Astrocyte (in vitro differentiated cells and primary cell): ENCODE data around the gene IL1R1.

Source experiments
- EZH2 ChIP-seq: IDR thresholded peaks from 2 replicates; pipeline ENCODE4 v1.6.1; 2012; ENCODE audit warnings: mild to moderate bottlenecking, low read length, inconsistent platforms; ENCODE audit not compliant: insufficient read depth
- TF ChIP-seq, protein P1 (sequence below): IDR thresholded peaks from 2 replicates; pipeline ENCODE4 v1.5.1; 2011; ENCODE audit warnings: low read depth, mild to moderate bottlenecking, inconsistent platforms, low read length, moderate library complexity; ENCODE audit not compliant: insufficient read depth

DNA sequence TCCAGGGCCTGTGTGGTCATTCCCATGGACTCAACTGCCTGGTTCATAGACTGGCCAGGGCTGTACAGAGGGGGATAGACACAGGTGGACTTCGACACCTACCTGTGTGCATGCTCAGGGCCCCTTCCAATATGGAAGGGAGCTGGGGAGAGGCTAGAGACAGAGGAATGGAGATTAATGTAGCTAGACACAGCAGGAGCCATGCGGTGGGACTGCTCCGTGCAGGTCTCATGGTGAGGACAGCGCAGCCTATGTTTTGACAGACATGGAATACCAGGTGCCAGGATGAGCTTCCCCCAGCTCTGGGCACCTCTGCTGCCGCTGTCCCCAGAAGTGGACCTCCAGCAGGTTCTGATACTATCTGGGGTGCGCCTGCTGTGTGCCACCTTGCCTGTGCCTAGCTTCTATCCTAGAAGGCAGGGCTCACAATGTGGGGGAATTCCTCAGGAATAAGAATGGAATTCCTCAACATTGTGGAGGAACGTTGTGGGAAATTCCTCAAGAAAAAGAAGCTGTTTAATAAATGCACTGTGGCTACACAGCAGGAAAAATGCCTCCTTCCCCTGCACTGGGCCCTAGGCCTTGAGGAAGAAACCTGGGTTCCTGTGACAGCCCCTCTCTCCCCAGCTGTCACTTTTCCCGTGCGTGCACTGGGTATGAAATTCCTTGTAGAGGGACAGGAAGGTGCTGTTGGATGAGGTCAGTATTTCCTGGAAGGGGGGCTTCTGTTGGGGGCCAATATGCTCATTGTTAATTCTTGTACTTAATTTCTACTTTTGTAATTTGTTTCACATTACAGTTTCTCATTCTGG, 7.3 kb downstream of the IL1R1 start:
- TF ChIP-seq, protein P1, sequence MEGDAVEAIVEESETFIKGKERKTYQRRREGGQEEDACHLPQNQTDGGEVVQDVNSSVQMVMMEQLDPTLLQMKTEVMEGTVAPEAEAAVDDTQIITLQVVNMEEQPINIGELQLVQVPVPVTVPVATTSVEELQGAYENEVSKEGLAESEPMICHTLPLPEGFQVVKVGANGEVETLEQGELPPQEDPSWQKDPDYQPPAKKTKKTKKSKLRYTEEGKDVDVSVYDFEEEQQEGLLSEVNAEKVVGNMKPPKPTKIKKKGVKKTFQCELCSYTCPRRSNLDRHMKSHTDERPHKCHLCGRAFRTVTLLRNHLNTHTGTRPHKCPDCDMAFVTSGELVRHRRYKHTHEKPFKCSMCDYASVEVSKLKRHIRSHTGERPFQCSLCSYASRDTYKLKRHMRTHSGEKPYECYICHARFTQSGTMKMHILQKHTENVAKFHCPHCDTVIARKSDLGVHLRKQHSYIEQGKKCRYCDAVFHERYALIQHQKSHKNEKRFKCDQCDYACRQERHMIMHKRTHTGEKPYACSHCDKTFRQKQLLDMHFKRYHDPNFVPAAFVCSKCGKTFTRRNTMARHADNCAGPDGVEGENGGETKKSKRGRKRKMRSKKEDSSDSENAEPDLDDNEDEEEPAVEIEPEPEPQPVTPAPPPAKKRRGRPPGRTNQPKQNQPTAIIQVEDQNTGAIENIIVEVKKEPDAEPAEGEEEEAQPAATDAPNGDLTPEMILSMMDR: no peak
- TF ChIP-seq EZH2: no peak
